Upper lobe of right lung (tissue), 1 donor: ENCODE measurements around the gene CEMIP. TPM values are rescaled to one million over a fixed set of nuclear protein-coding genes. Genes with fewer than 3 reads are reported as not detected.

Experiments
- ATAC-seq: fragments of 200-7000 bp; cut with Tn5 transposase; one replicate; pipeline ENCODE4 v1.9.1; 2020; ENCODE audit warnings: mild to moderate bottlenecking, moderate library complexity
- DNase-seq: peaks from one replicate; pipeline ENCODE4 v3.0.0-alpha.2; 2020
- H3K27ac ChIP-seq: fragments of 200-600 bp; one replicate; pipeline ENCODE4 v1.8.0; 2022
- H3K27me3 ChIP-seq: fragments of 200-600 bp; one replicate; pipeline ENCODE4 v1.8.0; 2022; ENCODE audit warnings: mild to moderate bottlenecking
- H3K36me3 ChIP-seq: fragments of 200-600 bp; one replicate; pipeline ENCODE4 v1.8.0; 2022
- H3K4me1 ChIP-seq: fragments of 200-600 bp; one replicate; pipeline ENCODE4 v1.8.0; 2022
- H3K4me3 ChIP-seq: fragments of 200-600 bp; one replicate; pipeline ENCODE4 v1.8.0; 2022; ENCODE audit warnings: mild to moderate bottlenecking
- H3K9me3 ChIP-seq: fragments of 200-600 bp; one replicate; pipeline ENCODE4 v1.8.0; 2022
- CTCF ChIP-seq: fragments of 200-600 bp; IDR thresholded peaks from one replicate; pipeline ENCODE4 v1.8.0; 2022; ENCODE audit warnings: antibody characterized with exemption
- intact Hi-C: fragments of 100-400 bp; cut with DNase I; formaldehyde crosslinking; loops from one replicate; pipeline ENCODE4 v1.11.0; 2022
- total RNA-seq: library from RNA; stranded (reverse); fragmentation: NEBNext Ultra II Directional; extraction: Animal tissue kit (Norgen Biotek cat#: 25700); gene quantifications from one replicate; pipeline ENCODE4 v1.2.1, GENCODE V29; 2021
- donor health status: DM: no; HTN: yes; CAD: no; lungs with severe emphysema.

The CEMIP gene
- total RNA-seq, 1 donor from 2014 or later = 17.3 TPM

GRCh38 chr15:80883641-80884040 is 104.5 kb downstream of the CEMIP start:
- Histone ChIP-seq H3K9me3 (no peaks in the 10 kb centered on the region), H3K4me3 (no peak overlapping the region), H3K36me3 (peaks cover 15% of the 10 kb centered on the region), H3K27me3 (no peaks in the 10 kb centered on the region), H3K4me1 (no peaks in the 10 kb centered on the region), H3K27ac (no peak overlapping the region)
- DNase-seq (no peak), ATAC-seq (no peak)
- intact Hi-C loops = no loop called here
- no peak for TF ChIP-seq CTCF

- no peak for TF ChIP-seq CTCF
- ATAC-seq = no peak
- H3K4me1 ChIP-seq = no peaks in the 10 kb centered on the region
- H3K27ac ChIP-seq = no peak overlapping the region
- no peak for DNase-seq
- peaks cover 12% of the 10 kb centered on the region for H3K36me3 ChIP-seq
- no peak overlapping the region for H3K4me3 ChIP-seq
- intact Hi-C loops = no loop called here
- H3K27me3 ChIP-seq = no peaks in the 10 kb centered on the region
- no peaks in the 10 kb centered on the region for H3K9me3 ChIP-seq
Observed at GRCh38 chr15:80885016-80885579, 105.9 kb downstream of the CEMIP start.

- no peak for DNase-seq
- no peaks in the 10 kb centered on the region for H3K9me3 ChIP-seq
- TF ChIP-seq CTCF = no peak
- intact Hi-C loops = no loop called here
- ATAC-seq = no peak
- no peak overlapping the region for H3K27ac ChIP-seq
- no peak overlapping the region for H3K4me3 ChIP-seq
- peaks cover 15% of the 10 kb centered on the region for H3K36me3 ChIP-seq
- no peaks in the 10 kb centered on the region for H3K4me1 ChIP-seq
- no peaks in the 10 kb centered on the region for H3K27me3 ChIP-seq
Observed at GRCh38 chr15:80887148-80887547, 108.0 kb downstream of the CEMIP start.

GRCh38 chr15:80888846-80889245 is 109.7 kb downstream of the CEMIP start:
- DNase-seq = no peak
- ATAC-seq = no peak
- Histone ChIP-seq H3K36me3 (peaks cover 15% of the 10 kb centered on the region), H3K4me1 (no peaks in the 10 kb centered on the region), H3K27ac (no peak overlapping the region), H3K9me3 (no peaks in the 10 kb centered on the region), H3K27me3 (no peaks in the 10 kb centered on the region), H3K4me3 (no peak overlapping the region)
- no peak for TF ChIP-seq CTCF
- intact Hi-C loops = no loop called here

GRCh38 chr15:80890341-80891005 is 111.3 kb downstream of the CEMIP start:
- H3K27me3 ChIP-seq = no peaks in the 10 kb centered on the region
- ATAC-seq (no peak), DNase-seq (no peak)
- no peak overlapping the region for H3K4me3 ChIP-seq
- H3K4me1 ChIP-seq = no peaks in the 10 kb centered on the region
- peaks cover 16% of the 10 kb centered on the region for H3K36me3 ChIP-seq
- H3K9me3 ChIP-seq = no peaks in the 10 kb centered on the region
- intact Hi-C loops = no loop called here
- no peak for TF ChIP-seq CTCF
- H3K27ac ChIP-seq = no peak overlapping the region
